SJSA1 (cell line): ENCODE results near the gene CRYL1. TPM values are rescaled to one million over a fixed set of nuclear protein-coding genes. Genes with fewer than 3 reads are reported as not detected.

ENCODE experiments used
- DNase-seq, 2 experiments: peaks; one replicate each; pipeline ENCODE4 v3.0.0-alpha.2; 2015 to 2020; ENCODE audit warnings: low spot score in 2 of 2, low read depth in 1 of 2
- H3K27ac ChIP-seq: fragments of 250-450 bp; sonication (Bioruptor Pico); 2 replicates; pipeline ENCODE4 v1.5.1; 2020; ENCODE audit warnings: mild to moderate bottlenecking, moderate library complexity
- H3K27me3 ChIP-seq: fragments of 250-450 bp; sonication (Bioruptor Pico); replicated peaks from 2 replicates; pipeline ENCODE4 v1.5.1; 2020; ENCODE audit warnings: mild to moderate bottlenecking, moderate library complexity
- H3K36me3 ChIP-seq: fragments of 250-450 bp; sonication (Bioruptor Pico); 2 replicates; pipeline ENCODE4 v1.5.1; 2020; ENCODE audit warnings: mild to moderate bottlenecking
- H3K4me1 ChIP-seq: fragments of 250-450 bp; sonication (Bioruptor Pico); replicated peaks from 2 replicates; pipeline ENCODE4 v1.6.1; 2021; ENCODE audit warnings: mild to moderate bottlenecking
- H3K4me3 ChIP-seq: fragments of 250-450 bp; sonication (Bioruptor Pico); 2 replicates; pipeline ENCODE4 v1.5.1; 2020; ENCODE audit warnings: mild to moderate bottlenecking
- H3K9me3 ChIP-seq: fragments of 250-450 bp; sonication (Bioruptor Pico); replicated peaks from 2 replicates; pipeline ENCODE4 v1.5.1; 2020; ENCODE audit warnings: mild to moderate bottlenecking
- total RNA-seq: library from RNA; depleted of rRNA; stranded (reverse); fragments of >200 nt; shearing (Covaris generic); gene quantifications from 2 replicates; pipeline ENCODE4 v1.2.3, GENCODE V29; 2014

Gene CRYL1
- total RNA-seq, 1 experiment from 2014 or later: 7.1 TPM

DNA sequence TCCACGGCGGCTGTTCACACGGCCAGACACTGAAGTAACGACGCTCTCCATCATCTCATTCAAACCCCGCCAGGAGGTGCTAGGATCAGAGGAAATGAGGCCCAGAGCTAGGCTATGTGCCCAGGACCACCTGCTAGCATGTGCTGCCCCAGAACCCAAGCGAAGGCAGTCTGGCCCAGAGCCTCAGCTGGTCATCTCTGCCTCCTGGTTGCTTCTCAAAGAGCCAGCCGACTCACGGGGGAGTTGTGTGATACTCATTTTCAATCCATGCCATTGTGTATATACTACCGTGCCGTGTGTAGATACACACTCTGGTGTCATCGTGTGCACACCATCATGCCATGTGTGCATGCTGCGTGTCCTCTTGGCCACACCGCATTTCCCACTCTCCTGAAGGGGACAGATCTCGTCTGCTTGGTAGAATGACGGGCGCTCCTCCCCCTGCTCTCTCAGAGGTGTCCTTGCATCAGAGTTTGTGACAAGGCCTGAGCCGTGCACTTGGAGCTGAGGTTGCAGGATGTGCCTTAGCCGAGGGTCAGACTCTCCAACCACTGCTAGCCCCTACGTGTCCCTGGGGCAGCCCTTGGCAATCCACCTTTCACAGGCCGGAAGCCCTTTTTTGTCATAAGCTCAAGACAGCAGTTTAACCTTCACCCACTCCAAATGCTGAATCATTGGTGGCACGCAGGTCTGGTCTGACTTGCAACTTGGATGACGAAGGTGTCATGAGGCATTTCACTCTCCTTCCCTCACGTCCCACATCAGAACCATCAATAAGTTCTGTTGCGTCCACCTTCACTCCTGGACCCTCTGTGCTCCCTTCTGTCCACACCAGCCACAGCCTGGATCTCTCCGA is 130.4 kb downstream of the CRYL1 start:
- DNase-seq: no peak
- Histone ChIP-seq H3K9me3 (no peaks in the 10 kb centered on the region), H3K4me1 (no peaks in the 10 kb centered on the region), H3K36me3 (no peaks in the 10 kb centered on the region), H3K27me3 (no peaks in the 10 kb centered on the region), H3K4me3 (no peak overlapping the region), H3K27ac (no peak overlapping the region)

DNA sequence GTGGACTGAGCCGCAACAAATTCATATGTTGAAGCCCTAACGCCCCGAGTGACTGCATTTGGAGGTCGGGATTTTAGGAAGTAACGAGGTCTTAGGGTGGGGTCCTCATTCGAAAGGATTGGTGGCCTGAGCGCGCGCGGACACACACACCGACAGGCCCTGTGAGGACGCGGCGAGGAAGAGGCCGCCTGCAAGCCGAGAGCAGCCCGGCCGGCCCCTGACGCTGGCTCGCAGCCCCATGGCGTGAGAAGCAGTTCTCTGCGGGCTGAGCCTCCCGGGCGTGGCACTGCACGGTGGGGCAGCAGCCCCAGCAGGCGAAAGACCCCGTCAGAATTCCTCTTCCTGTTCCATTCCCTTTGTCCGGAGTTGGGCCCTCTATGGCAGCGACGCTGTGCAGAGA is 131.2 kb downstream of the CRYL1 start:
- Histone ChIP-seq H3K27ac (no peak overlapping the region), H3K27me3 (no peaks in the 10 kb centered on the region), H3K4me3 (no peak overlapping the region), H3K36me3 (no peaks in the 10 kb centered on the region), H3K4me1 (no peaks in the 10 kb centered on the region), H3K9me3 (no peaks in the 10 kb centered on the region)
- no peak for DNase-seq

DNA sequence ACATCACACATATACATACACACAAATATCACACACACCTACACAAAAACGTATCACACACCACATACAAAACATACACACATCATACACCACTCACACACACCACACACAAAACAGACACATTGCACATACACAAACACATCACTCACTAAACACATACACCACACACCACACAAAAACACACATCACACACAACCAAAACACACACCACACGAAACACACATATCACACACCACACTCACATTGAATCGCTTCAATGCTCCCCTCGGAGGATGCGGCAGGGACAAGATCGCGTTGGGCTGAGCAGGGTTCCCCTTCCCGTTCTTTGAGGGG is 131.5 kb downstream of the CRYL1 start:
- H3K9me3 ChIP-seq: no peaks in the 10 kb centered on the region
- H3K36me3 ChIP-seq: no peaks in the 10 kb centered on the region
- no peaks in the 10 kb centered on the region for H3K4me1 ChIP-seq
- no peak overlapping the region for H3K27ac ChIP-seq
- H3K4me3 ChIP-seq: no peak overlapping the region
- no peak for DNase-seq
- H3K27me3 ChIP-seq: no peaks in the 10 kb centered on the region

DNA sequence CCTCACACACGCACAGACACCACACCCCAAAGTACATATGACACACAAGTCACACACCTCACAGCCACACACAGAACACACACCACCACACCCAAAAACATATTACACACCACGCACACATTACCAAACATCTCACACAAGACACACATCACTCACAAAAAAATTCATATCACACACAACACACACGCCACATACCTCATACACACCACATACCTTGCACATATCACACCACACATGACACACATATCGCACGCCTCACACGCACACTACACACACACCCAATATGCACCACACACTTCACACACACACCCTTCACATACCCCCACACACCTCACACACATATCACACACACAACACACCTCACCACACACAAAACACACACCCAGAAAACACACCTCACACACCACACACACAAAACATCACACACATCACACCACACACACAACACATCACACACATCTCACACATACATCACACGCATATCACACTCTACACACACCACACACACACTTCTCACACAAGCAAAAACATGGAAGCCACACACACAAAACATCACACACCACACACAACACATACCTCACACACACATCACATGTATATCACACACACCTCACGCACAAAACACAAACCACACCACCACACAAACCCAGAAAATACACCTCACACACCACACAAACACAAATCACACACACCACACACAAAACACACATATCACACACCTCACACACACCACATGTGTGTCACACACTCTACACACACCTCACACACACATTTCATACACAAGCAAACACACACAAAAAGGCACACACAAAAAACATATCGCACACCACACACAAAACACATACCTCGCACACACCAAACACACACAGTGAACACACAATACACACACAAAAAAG is 132.1 kb downstream of the CRYL1 start:
- no peaks in the 10 kb centered on the region for H3K9me3 ChIP-seq
- H3K36me3 ChIP-seq: no peaks in the 10 kb centered on the region
- H3K4me1 ChIP-seq: no peaks in the 10 kb centered on the region
- H3K4me3 ChIP-seq: no peak overlapping the region
- no peak for DNase-seq
- H3K27me3 ChIP-seq: no peaks in the 10 kb centered on the region
- no peak overlapping the region for H3K27ac ChIP-seq

DNA sequence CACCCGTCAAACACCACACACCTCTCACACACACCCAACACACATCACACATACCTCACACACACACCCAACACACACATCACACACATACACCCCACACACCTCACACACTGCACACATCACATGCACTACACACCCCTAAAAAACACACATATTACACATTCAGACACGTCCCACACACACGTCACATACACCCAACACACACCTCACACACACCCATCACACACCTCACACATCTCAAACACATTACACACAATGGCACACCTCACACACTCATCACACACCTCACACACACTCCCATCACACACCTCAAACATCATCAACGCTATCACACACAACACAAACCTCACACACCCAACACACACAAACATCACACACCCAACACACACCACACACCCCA is 133.1 kb downstream of the CRYL1 start:
- Histone ChIP-seq H3K9me3 (no peaks in the 10 kb centered on the region), H3K27ac (no peak overlapping the region)
- no peak for DNase-seq

DNA sequence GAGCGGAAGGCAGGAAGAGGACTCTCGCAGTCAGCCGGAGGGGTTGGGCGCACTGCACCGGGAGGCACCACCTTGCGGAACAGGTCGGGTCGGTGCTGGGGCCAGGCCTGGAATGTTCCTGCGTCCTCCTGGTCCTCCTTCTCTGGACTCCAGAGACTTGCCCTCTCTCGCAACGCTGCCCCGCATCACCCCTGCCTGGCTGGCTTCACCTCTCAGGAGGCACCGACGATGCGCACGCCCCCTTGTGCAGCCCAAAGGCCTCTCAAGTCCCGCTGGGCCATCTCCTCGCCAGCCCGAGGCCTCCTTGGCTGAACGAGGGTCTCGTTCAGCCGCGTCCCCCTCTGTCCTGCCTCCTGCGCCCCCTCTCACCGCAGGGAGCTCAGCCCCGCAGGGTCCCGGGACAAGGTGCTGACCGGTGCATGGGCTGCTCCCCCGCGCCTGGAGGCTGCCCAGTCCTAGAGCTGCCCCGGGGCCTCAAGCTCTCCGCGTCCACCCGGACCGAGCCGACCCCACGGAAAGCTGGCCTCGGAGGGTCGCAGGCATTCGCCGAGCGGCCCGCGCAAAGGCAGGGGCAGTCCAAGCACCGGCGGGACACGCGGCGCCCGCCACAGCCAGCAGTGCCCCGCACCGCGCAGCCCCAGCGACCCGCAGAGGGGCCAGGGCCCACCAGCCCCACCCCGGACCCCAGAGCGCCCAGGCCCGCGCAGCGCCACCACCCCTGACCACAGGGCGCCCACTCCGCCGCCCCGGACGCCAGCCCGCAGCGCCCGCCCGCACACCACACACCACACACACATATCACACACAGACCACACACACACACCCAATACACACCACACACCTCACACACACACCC is 133.8 kb downstream of the CRYL1 start:
- Histone ChIP-seq H3K27ac (no peak overlapping the region), H3K9me3 (no peaks in the 10 kb centered on the region), H3K36me3 (no peaks in the 10 kb centered on the region), H3K4me3 (no peak overlapping the region), H3K4me1 (no peaks in the 10 kb centered on the region), H3K27me3 (no peaks in the 10 kb centered on the region)
- no peak for DNase-seq

More for the DNA sequence above, 133.1 kb downstream of the CRYL1 start:
- H3K36me3 ChIP-seq: no peaks in the 10 kb centered on the region
- no peaks in the 10 kb centered on the region for H3K4me1 ChIP-seq
- no peaks in the 10 kb centered on the region for H3K27me3 ChIP-seq
- H3K4me3 ChIP-seq: no peak overlapping the region

DNA sequence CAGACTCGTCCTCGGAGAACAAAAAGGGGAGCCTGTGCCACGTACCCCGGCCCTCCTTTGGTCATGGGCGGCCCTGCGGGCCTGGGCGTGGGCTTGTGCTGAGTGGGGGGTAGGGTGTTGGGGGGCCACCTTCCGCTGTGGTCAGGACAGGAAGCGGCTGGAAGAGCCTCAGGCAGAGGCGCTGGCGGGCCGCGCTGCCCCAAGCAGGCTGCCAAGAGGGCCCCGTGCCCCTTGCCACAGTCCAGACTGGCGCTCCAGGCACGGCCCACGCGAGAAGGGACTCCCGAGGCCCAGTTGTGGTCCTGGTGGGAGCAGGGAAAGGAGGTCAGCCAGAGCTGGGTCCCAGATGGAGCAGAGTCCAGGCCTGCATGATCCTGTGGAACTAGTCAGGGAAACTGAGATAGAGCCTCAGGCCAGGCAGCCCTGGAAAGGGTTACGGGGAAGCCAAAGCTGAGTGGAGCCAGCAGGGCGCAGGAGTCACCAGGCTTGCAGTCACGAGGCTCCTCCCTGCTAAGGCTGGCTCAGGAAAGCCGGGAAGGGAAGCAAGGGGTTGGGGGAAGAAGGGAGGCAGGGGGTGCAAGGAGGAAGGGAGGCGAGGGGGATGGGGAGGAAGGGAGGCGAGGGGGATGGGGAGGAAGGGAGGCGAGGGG is 135.0 kb downstream of the CRYL1 start:
- Histone ChIP-seq H3K4me3 (no peak overlapping the region), H3K9me3 (no peaks in the 10 kb centered on the region), H3K36me3 (no peaks in the 10 kb centered on the region), H3K27ac (no peak overlapping the region), H3K4me1 (no peaks in the 10 kb centered on the region), H3K27me3 (no peaks in the 10 kb centered on the region)
- no peak for DNase-seq

DNA sequence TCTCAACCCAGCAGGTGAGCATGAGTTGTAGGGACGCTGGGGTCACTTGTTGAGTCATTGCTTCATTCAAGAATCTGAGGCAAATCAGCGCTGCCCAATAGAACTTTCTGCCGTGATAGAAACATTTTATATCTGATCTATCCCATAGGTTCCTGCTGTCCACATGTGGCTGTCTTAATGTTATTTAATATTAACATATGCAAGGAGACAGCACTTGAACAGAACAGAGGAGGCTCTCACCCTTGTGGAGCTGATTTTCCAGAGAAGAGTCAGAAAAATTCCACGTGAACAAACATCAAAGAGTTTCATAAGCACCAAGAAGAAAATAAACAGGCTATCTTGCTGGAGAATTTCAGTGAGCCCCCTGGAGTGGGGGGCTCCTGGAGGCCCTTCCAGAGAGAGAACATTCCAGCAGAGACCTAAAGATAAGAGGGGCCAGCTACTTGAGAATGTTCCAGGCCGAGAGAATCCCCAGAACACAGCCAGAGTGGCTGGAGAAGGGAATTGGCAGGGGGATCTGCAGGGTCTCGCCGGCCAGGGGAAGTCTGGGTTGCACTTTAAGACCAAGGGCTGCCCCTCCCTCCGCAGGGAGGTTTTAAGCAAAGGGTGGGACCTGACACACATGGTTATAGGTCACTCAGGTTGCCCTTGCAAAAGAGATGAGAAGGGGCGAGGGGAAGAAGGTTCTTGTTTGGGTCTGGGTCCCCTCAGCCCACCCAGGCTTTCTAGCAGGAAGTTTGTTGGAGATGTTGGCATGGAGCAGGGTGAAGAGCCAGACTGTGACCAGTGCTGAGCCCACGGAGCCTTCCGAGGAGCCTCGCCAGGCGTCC is 135.7 kb downstream of the CRYL1 start:
- no peak overlapping the region for H3K4me3 ChIP-seq
- no peaks in the 10 kb centered on the region for H3K27me3 ChIP-seq
- H3K36me3 ChIP-seq: no peaks in the 10 kb centered on the region
- no peaks in the 10 kb centered on the region for H3K9me3 ChIP-seq
- no peaks in the 10 kb centered on the region for H3K4me1 ChIP-seq
- no peak overlapping the region for H3K27ac ChIP-seq
- no peak for DNase-seq

DNA sequence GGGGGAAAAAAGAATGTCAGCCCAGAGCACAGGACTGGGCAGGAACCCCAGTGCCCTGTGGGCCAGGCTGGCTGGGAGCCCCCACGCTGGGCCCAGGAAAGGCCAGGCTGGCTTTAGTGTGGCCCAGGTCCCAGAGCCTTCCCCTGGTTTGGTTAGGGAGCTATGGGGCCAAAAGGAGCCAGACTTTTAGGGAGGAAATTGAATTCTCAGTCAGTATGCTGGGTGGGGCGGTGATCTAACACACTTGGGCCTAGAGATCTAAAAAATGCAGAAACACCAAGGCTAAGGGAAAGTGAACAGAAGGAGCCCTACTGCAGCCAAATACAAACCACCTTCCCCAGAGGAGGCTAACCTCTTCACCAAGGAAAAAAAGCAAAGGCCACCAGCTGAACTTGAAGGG is 137.5 kb downstream of the CRYL1 start:
- H3K27ac ChIP-seq: no peak overlapping the region
- no peaks in the 10 kb centered on the region for H3K9me3 ChIP-seq
- no peaks in the 10 kb centered on the region for H3K27me3 ChIP-seq
- no peak for DNase-seq
- no peaks in the 10 kb centered on the region for H3K36me3 ChIP-seq
- H3K4me1 ChIP-seq: no peaks in the 10 kb centered on the region
- no peak overlapping the region for H3K4me3 ChIP-seq

DNA sequence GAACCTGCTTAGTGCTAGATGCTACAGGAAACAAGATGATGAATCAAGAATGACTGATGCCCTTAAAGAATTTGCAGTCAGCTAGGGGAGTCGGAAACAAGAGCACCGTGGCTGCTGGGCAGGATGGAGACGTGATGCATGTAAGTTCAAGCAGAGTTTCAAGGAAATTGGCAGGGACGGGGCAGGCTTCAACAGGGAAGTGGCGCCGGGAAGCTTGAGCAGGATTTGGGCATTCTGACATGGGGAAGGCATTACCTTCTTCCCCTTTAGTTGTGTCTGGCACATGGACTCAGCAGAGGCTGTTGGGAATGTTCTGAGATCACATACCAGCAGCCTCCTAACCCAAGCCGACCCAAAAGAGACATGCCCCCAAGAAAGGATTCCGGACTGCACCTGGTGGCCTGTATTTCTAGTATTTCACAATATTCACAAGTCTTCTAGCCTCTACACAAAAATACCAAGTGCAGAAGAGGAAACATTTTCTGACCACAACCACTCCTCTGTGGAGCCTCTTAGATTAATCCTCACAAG is 138.2 kb downstream of the CRYL1 start:
- Histone ChIP-seq H3K4me1 (no peaks in the 10 kb centered on the region), H3K27me3 (no peaks in the 10 kb centered on the region), H3K4me3 (no peak overlapping the region), H3K9me3 (no peaks in the 10 kb centered on the region), H3K36me3 (no peaks in the 10 kb centered on the region), H3K27ac (no peak overlapping the region)
- no peak for DNase-seq

DNA sequence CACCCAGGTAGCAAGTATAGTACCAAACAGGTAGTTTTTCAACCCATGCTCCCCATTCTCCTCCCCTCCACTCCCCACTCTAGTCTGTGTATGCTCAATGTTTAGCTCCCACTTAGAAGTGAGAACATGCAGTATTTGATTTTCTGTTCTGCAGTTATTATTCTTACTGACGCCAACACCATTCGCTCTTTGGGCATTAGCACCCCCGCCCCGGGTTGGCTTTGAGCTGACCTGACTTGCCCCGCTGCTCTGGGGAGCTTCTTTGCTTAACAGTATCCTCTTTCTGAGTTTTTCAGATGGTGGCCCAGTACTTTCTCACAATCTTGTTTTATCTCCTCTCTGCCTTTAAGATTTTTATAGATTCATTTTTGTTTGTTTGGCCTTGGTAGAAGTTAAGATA is 138.7 kb downstream of the CRYL1 start:
- no peak for DNase-seq
- Histone ChIP-seq H3K27me3 (no peaks in the 10 kb centered on the region), H3K4me3 (no peak overlapping the region), H3K4me1 (no peaks in the 10 kb centered on the region), H3K9me3 (no peaks in the 10 kb centered on the region), H3K36me3 (no peaks in the 10 kb centered on the region), H3K27ac (no peak overlapping the region)

DNA sequence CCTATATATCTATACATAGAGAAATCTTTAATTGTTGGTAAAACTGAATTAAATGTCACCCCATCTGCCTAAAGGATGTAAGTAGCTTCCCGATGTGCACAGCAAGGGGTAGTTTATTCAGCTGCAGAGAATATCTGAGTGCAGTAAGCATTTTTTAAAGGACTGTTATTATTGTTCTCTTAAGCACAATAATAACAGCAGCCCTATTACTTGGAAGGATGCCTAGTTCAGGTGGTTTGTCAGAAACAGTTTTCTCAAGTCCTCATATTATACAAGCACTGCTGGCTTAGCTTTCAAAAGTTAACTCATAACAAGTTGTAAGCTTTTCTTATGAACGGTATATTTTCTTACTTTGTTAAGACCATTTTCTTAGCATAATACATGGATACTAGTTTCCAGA is 142.6 kb downstream of the CRYL1 start:
- Histone ChIP-seq H3K27me3 (no peaks in the 10 kb centered on the region), H3K4me1 (no peaks in the 10 kb centered on the region), H3K4me3 (no peak overlapping the region), H3K36me3 (no peaks in the 10 kb centered on the region), H3K9me3 (no peaks in the 10 kb centered on the region), H3K27ac (no peak overlapping the region)
- DNase-seq: no peak
